Measurements from ENCODE around the gene CR1. TPM values are rescaled to one million over a fixed set of nuclear protein-coding genes. Genes with fewer than 3 reads are reported as not detected.
A peak's percentile ranks its signal among the peaks of the same experiment; 100 is the strongest.
"Not testable (repeated sequence)": the region's sequence is repeated elsewhere in the genome, so short reads cannot be mapped to it uniquely, and the experiment has no call there.

The CR1 gene
- polyA plus RNA-seq, 1 donor (not counting 4 experiments of a cell fraction or from before 2014, with no cell fraction given): 0.09 TPM

GRCh38 chr1:207565546-207566468, 69.8 kb downstream of the CR1 start:
- Histone ChIP-seq H3K36me3 (ENCODE audit: control insufficient read depth in 2 of 2, extremely low read depth in 1 of 2, insufficient read depth in 2 of 2, low read length in 2 of 2) (no peaks in the 10 kb centered on the region), H3K27ac (ENCODE audit: control insufficient read depth, insufficient read depth, low read length) (no peak overlapping the region), H3K9me1 (ENCODE audit: control insufficient read depth, extremely low read depth, insufficient read depth, low read length) (no peaks in the 10 kb centered on the region), H3K27me3 (ENCODE audit: control insufficient read depth, extremely low read depth, insufficient read depth, low read length) (no peaks in the 10 kb centered on the region), H3K79me2 (ENCODE audit: control insufficient read depth, insufficient read depth, low read length) (no peaks in the 10 kb centered on the region), H2AFZ (ENCODE audit: control insufficient read depth, low read length) (no peak overlapping the region), H3K4me1 (ENCODE audit: control insufficient read depth, extremely low read depth, insufficient read depth, low read length) (no peaks in the 10 kb centered on the region), H4K20me1 (ENCODE audit: control insufficient read depth, extremely low read depth, insufficient read depth, low read length) (no peaks in the 10 kb centered on the region), H3K4me3 (ENCODE audit: control insufficient read depth in 2 of 3, extremely low read depth in 1 of 3, insufficient read depth in 2 of 3, low read depth in 1 of 3, low read length in 3 of 3) (no peak overlapping the region), H3K9ac (ENCODE audit: control insufficient read depth, extremely low read depth, insufficient read depth, low read length) (no peak overlapping the region), H3K9me3 (ENCODE audit: control insufficient read depth, low read depth, low read length) (no peaks in the 10 kb centered on the region), H3K4me2 (ENCODE audit: control insufficient read depth, extremely low read depth, insufficient read depth, low read depth, low read length) (no peak overlapping the region)
- FAIRE-seq (peak; percentile 46), DNase-seq (ENCODE audit: low read depth, low spot score) (no peak)
- dilution Hi-C loops (cut with MboI; ENCODE audit: extremely low pct_ligation_motif_present, low sequenced_read_pairs): no loop called here
- TF ChIP-seq CTCF (optimal IDR thresholded peaks at IDR 0.05 in 1 of 3, IDR thresholded peaks at IDR 0.05 in 1 of 3, conservative IDR thresholded peaks at IDR 0.05 in 1 of 3; ENCODE audit: extremely low read depth in 1 of 3, insufficient read depth in 2 of 3, low read length in 3 of 3) (peak; percentile 15 to 50 (median 50)), EZH2 (IDR thresholded peaks at IDR 0.05; ENCODE audit: low read length) (no peak)

GRCh38 chr1:207571926-207572325, 76.0 kb downstream of the CR1 start:
- FAIRE-seq; H3K27ac ChIP-seq (ENCODE audit: control insufficient read depth, insufficient read depth, low read length); H3K9me3 ChIP-seq (ENCODE audit: control insufficient read depth, low read depth, low read length); H4K20me1 ChIP-seq (ENCODE audit: control insufficient read depth, extremely low read depth, insufficient read depth, low read length); H2AFZ ChIP-seq (ENCODE audit: control insufficient read depth, low read length); dilution Hi-C loops (cut with MboI; ENCODE audit: extremely low pct_ligation_motif_present, low sequenced_read_pairs); H3K4me2 ChIP-seq (ENCODE audit: control insufficient read depth, extremely low read depth, insufficient read depth, low read depth, low read length); H3K79me2 ChIP-seq (ENCODE audit: control insufficient read depth, insufficient read depth, low read length); H3K4me3 ChIP-seq (ENCODE audit: control insufficient read depth in 2 of 3, extremely low read depth in 1 of 3, insufficient read depth in 2 of 3, low read depth in 1 of 3, low read length in 3 of 3); H3K27me3 ChIP-seq (ENCODE audit: control insufficient read depth, extremely low read depth, insufficient read depth, low read length); H3K9me1 ChIP-seq (ENCODE audit: control insufficient read depth, extremely low read depth, insufficient read depth, low read length); H3K4me1 ChIP-seq (ENCODE audit: control insufficient read depth, extremely low read depth, insufficient read depth, low read length); H3K36me3 ChIP-seq (ENCODE audit: control insufficient read depth in 2 of 2, extremely low read depth in 1 of 2, insufficient read depth in 2 of 2, low read length in 2 of 2); DNase-seq (ENCODE audit: low read depth, low spot score); H3K9ac ChIP-seq (ENCODE audit: control insufficient read depth, extremely low read depth, insufficient read depth, low read length): not testable (repeated sequence)

GRCh38 chr1:207573074-207573473, 77.1 kb downstream of the CR1 start:
- H3K9me3 ChIP-seq (ENCODE audit: control insufficient read depth, low read depth, low read length); FAIRE-seq; DNase-seq (ENCODE audit: low read depth, low spot score); H2AFZ ChIP-seq (ENCODE audit: control insufficient read depth, low read length); H3K36me3 ChIP-seq (ENCODE audit: control insufficient read depth in 2 of 2, extremely low read depth in 1 of 2, insufficient read depth in 2 of 2, low read length in 2 of 2); H3K9me1 ChIP-seq (ENCODE audit: control insufficient read depth, extremely low read depth, insufficient read depth, low read length); H3K27ac ChIP-seq (ENCODE audit: control insufficient read depth, insufficient read depth, low read length); H3K9ac ChIP-seq (ENCODE audit: control insufficient read depth, extremely low read depth, insufficient read depth, low read length); H3K4me2 ChIP-seq (ENCODE audit: control insufficient read depth, extremely low read depth, insufficient read depth, low read depth, low read length); H4K20me1 ChIP-seq (ENCODE audit: control insufficient read depth, extremely low read depth, insufficient read depth, low read length); dilution Hi-C loops (cut with MboI; ENCODE audit: extremely low pct_ligation_motif_present, low sequenced_read_pairs); H3K79me2 ChIP-seq (ENCODE audit: control insufficient read depth, insufficient read depth, low read length); H3K4me1 ChIP-seq (ENCODE audit: control insufficient read depth, extremely low read depth, insufficient read depth, low read length); H3K27me3 ChIP-seq (ENCODE audit: control insufficient read depth, extremely low read depth, insufficient read depth, low read length); H3K4me3 ChIP-seq (ENCODE audit: control insufficient read depth in 2 of 3, extremely low read depth in 1 of 3, insufficient read depth in 2 of 3, low read depth in 1 of 3, low read length in 3 of 3): not testable (repeated sequence)

- H3K4me3 ChIP-seq (ENCODE audit: control insufficient read depth in 2 of 3, extremely low read depth in 1 of 3, insufficient read depth in 2 of 3, low read depth in 1 of 3, low read length in 3 of 3): not testable (repeated sequence)
Observed at GRCh38 chr1:207575381-207575780, 79.4 kb downstream of the CR1 start.

More at GRCh38 chr1:207575381-207575780, 79.4 kb downstream of the CR1 start:
- H3K9me1 ChIP-seq (ENCODE audit: control insufficient read depth, extremely low read depth, insufficient read depth, low read length); H3K4me1 ChIP-seq (ENCODE audit: control insufficient read depth, extremely low read depth, insufficient read depth, low read length); H4K20me1 ChIP-seq (ENCODE audit: control insufficient read depth, extremely low read depth, insufficient read depth, low read length); H2AFZ ChIP-seq (ENCODE audit: control insufficient read depth, low read length); FAIRE-seq; H3K9me3 ChIP-seq (ENCODE audit: control insufficient read depth, low read depth, low read length); H3K9ac ChIP-seq (ENCODE audit: control insufficient read depth, extremely low read depth, insufficient read depth, low read length); H3K4me2 ChIP-seq (ENCODE audit: control insufficient read depth, extremely low read depth, insufficient read depth, low read depth, low read length); dilution Hi-C loops (cut with MboI; ENCODE audit: extremely low pct_ligation_motif_present, low sequenced_read_pairs); H3K27ac ChIP-seq (ENCODE audit: control insufficient read depth, insufficient read depth, low read length); H3K36me3 ChIP-seq (ENCODE audit: control insufficient read depth in 2 of 2, extremely low read depth in 1 of 2, insufficient read depth in 2 of 2, low read length in 2 of 2); H3K79me2 ChIP-seq (ENCODE audit: control insufficient read depth, insufficient read depth, low read length); DNase-seq (ENCODE audit: low read depth, low spot score); H3K27me3 ChIP-seq (ENCODE audit: control insufficient read depth, extremely low read depth, insufficient read depth, low read length): not testable (repeated sequence)

Measured in keratinocyte (primary cell).